Smooth muscle cell (in vitro differentiated cells): Measurements from ENCODE around the gene MROH9. TPM values are rescaled to one million over a fixed set of nuclear protein-coding genes. Genes with fewer than 3 reads are reported as not detected.

ENCODE experiments used
- DNase-seq: peaks from one replicate; lab custom pipeline; 2025; ENCODE audit not compliant: unreplicated experiment; lab: John Stamatoyannopoulos, UW
- H2AFZ ChIP-seq: fragments of 200-600 bp; sonication (generic); 2 replicates; pipeline ENCODE4 v1.6.0; 2016; ENCODE audit warnings: antibody characterized with exemption, low read depth, mild to moderate bottlenecking
- H3F3A ChIP-seq: fragments of 200-600 bp; sonication (generic); 2 replicates; pipeline ENCODE4 v1.6.0; 2017; ENCODE audit warnings: antibody characterized with exemption, low read depth
- H3K27ac ChIP-seq: fragments of 200-600 bp; sonication (generic); 2 replicates; pipeline ENCODE4 v1.5.1; 2016; ENCODE audit warnings: low read depth, mild to moderate bottlenecking
- H3K27me3 ChIP-seq: fragments of 200-600 bp; sonication (generic); 2 replicates; pipeline ENCODE4 v1.6.1; 2016; ENCODE audit warnings: low read depth, mild to moderate bottlenecking
- H3K36me3 ChIP-seq: fragments of 200-600 bp; sonication (generic); 2 replicates; pipeline ENCODE4 v1.5.1; 2016; ENCODE audit warnings: low read depth
- H3K4me1 ChIP-seq: fragments of 200-600 bp; sonication (generic); 2 replicates; pipeline ENCODE4 v1.5.1; 2016; ENCODE audit warnings: low read depth
- H3K4me2 ChIP-seq: fragments of 200-600 bp; sonication (generic); 2 replicates; pipeline ENCODE4 v1.6.0; 2016; ENCODE audit warnings: mild to moderate bottlenecking
- H3K4me3 ChIP-seq: fragments of 200-600 bp; sonication (generic); 2 replicates; pipeline ENCODE4 v1.5.1; 2016; ENCODE audit warnings: mild to moderate bottlenecking
- H3K79me2 ChIP-seq: fragments of 200-600 bp; sonication (generic); 2 replicates; pipeline ENCODE4 v1.6.0; 2016; ENCODE audit warnings: low read depth, mild to moderate bottlenecking
- H3K9ac ChIP-seq: fragments of 200-600 bp; sonication (generic); 2 replicates; pipeline ENCODE4 v1.6.0; 2016; ENCODE audit warnings: low read depth
- H3K9me3 ChIP-seq: fragments of 200-600 bp; sonication (generic); replicated peaks from 2 replicates; pipeline ENCODE4 v1.5.1; 2016; ENCODE audit warnings: low read depth
- H4K20me1 ChIP-seq: fragments of 200-600 bp; sonication (generic); 2 replicates; pipeline ENCODE4 v1.6.0; 2016; ENCODE audit warnings: low read depth
- WGBS: methylation state at CpG from one replicate; pipeline ENCODE4 v1.1.7; 2016; ENCODE audit warnings: low lambda C conversion rate; 5-methylcytosine and 5-hydroxymethylcytosine counted together
- polyA plus RNA-seq: library from polyadenylated mRNA; unstranded; fragments of >200 nt; fragmentation: Nextera tagmentation; extraction: Ambion mirVana; gene quantifications from 2 replicates; pipeline ENCODE4 v1.2.1, GENCODE V29; 2016
- total RNA-seq: library from RNA; depleted of rRNA; stranded (reverse); fragments of >200 nt; gene quantifications from 2 replicates; pipeline ENCODE4 v1.2.3, GENCODE V29; 2014
- TF ChIP-seq, protein P1 (sequence below): fragments of 200-600 bp; sonication (generic); IDR thresholded peaks from 2 replicates; pipeline ENCODE4 v1.5.1; 2017; ENCODE audit warnings: borderline replicate concordance, mild to moderate bottlenecking, antibody characterized with exemption; ENCODE audit not compliant: insufficient read depth, poor library complexity, severe bottlenecking

The MROH9 gene
- total and polyA plus RNA-seq, 2 experiments from 2014 or later, result not detected

DNA sequence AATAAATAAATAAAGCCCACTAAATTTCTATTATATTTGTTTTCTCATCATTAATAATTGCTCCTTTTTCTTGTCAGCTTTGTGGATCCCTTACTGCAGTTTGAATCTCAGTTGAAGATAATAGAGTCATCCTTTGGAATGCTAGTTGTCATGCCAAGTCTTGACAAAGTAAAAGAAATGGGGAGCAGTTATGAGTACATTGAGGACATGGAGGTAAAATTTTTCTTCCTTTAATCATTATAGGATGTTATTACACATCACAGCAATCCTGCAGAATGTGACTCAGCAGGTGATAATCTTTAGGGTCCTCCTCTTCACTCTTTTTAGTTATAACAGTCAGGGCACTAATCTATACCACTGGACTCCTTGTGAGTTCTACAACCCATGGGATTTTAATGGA, 24.1 kb downstream of the MROH9 start:
- DNase-seq, result no peak

DNA sequence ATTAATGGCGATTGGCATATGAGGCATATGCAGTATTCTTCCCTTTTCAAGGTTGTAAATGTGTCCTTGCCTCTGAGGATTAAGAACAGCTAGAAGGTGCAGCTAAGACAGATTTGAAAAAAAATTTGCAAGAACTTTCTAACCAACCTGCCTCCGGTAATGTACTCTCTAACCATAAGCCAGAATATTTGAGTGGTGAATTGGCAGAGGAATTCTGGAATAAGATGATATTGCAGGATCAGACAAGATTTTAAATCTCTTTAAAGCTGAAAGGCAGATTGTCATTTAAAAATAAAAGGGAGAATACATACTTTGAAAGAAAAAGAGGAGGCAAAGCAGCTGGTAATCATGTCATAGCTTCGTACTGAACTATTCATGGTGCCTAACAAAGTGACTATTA, 29.2 kb downstream of the MROH9 start:
- H3K79me2 ChIP-seq, result no peaks in the 10 kb centered on the region
- TF ChIP-seq, protein P1, sequence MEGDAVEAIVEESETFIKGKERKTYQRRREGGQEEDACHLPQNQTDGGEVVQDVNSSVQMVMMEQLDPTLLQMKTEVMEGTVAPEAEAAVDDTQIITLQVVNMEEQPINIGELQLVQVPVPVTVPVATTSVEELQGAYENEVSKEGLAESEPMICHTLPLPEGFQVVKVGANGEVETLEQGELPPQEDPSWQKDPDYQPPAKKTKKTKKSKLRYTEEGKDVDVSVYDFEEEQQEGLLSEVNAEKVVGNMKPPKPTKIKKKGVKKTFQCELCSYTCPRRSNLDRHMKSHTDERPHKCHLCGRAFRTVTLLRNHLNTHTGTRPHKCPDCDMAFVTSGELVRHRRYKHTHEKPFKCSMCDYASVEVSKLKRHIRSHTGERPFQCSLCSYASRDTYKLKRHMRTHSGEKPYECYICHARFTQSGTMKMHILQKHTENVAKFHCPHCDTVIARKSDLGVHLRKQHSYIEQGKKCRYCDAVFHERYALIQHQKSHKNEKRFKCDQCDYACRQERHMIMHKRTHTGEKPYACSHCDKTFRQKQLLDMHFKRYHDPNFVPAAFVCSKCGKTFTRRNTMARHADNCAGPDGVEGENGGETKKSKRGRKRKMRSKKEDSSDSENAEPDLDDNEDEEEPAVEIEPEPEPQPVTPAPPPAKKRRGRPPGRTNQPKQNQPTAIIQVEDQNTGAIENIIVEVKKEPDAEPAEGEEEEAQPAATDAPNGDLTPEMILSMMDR, result no peak
- no peaks in the 10 kb centered on the region for H3K9me3 ChIP-seq
- H3K27me3 ChIP-seq, result peaks cover 5% of the 10 kb centered on the region
- no peak overlapping the region for H3K4me2 ChIP-seq
- H3K36me3 ChIP-seq, result no peaks in the 10 kb centered on the region
- H3K27ac ChIP-seq, result no peak overlapping the region
- H3K9ac ChIP-seq, result no peak overlapping the region
- DNase-seq, result no peak
- 92% methylated on average over 3 of the region's 3 CpGs for WGBS
- no peaks in the 10 kb centered on the region for H3K4me1 ChIP-seq
- H4K20me1 ChIP-seq, result no peaks in the 10 kb centered on the region
- H2AFZ ChIP-seq, result no peak overlapping the region
- no peaks in the 10 kb centered on the region for H3F3A ChIP-seq
- no peak overlapping the region for H3K4me3 ChIP-seq

More for the DNA sequence above, 24.1 kb downstream of the MROH9 start:
- H2AFZ ChIP-seq, result no peak overlapping the region
- no peak overlapping the region for H3K27ac ChIP-seq
- no peaks in the 10 kb centered on the region for H3K4me1 ChIP-seq
- TF ChIP-seq, protein P1, result no peak
- H3K4me2 ChIP-seq, result no peak overlapping the region
- H3K36me3 ChIP-seq, result no peaks in the 10 kb centered on the region
- H3K9ac ChIP-seq, result no peak overlapping the region
- H3K9me3 ChIP-seq, result no peaks in the 10 kb centered on the region
- H3F3A ChIP-seq, result no peaks in the 10 kb centered on the region
- H3K4me3 ChIP-seq, result no peak overlapping the region
- no peaks in the 10 kb centered on the region for H3K27me3 ChIP-seq
- no peaks in the 10 kb centered on the region for H3K79me2 ChIP-seq
- H4K20me1 ChIP-seq, result no peaks in the 10 kb centered on the region

DNA sequence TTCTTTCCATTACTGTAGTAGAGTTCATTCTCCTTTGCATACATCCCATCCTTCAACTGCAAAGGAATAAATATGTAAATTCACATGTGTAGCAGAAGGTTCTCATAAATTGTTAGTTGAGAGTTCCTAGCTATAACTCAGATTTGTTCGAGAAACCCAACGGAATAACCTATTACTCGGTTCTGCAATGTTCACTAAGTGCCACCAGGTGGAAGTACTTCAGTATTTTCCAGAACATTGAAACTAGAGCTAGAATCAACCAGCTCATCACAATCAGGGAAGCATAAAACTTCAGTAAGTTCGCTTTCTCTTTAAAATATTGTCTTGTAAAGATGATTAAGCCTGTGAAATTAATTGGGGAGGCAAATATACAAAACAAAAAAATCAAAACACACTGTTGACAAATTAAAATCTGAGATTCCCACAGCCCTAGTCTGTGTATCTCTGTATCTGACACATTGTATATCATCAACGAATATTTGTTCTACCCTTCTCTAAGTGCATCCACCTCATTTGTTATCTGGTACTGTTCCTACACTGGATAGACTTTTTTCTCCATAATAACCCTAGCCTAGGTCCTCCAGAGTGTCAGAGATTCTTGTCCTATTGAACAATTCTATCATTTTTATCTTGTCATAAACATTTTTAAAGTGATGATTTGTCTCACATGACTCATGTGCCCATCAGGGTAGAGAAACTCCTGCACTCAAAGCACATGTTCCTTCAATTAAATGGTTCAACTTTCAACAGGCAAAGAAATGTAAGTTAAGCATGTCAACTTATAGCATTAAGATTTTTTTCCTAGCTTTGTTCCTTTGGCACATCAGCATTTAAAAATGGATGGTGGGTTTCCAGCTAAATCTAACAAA, 31.9 kb downstream of the MROH9 start:
- Histone ChIP-seq H3K79me2 (no peaks in the 10 kb centered on the region), H2AFZ (no peak overlapping the region), H3K4me3 (no peak overlapping the region), H3K9ac (no peak overlapping the region), H3K4me1 (no peaks in the 10 kb centered on the region), H4K20me1 (no peaks in the 10 kb centered on the region), H3K27me3 (peaks cover 5% of the 10 kb centered on the region), H3K27ac (no peak overlapping the region), H3K4me2 (peak overlapping the region; percentile 12), H3K9me3 (no peaks in the 10 kb centered on the region), H3K36me3 (no peaks in the 10 kb centered on the region), H3F3A (no peaks in the 10 kb centered on the region)
- WGBS, result 26% methylated on average over 5 of the region's 5 CpGs
- no peak for DNase-seq
- TF ChIP-seq, protein P1, result peak; percentile 68

DNA sequence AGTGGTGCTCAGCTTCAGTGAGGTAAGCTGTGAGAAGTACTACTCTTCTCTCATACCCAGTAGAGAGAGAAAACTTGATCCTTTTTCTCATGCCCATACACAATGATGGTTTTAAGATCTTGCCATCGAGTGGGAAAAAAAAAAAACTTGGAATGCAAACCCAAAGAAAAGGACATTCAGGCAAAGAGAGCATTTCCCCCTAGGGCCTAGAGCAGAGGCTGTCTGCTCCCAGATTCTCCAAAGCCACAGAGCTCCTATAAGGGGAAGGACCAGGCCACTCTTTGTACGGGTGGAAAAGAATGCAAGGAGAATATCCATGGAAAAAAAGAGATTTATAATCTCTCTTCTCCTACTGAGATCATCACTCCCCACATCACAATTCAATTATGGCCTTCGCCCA, 34.9 kb downstream of the MROH9 start:
- Histone ChIP-seq H3K36me3 (no peaks in the 10 kb centered on the region), H3K4me2 (no peak overlapping the region), H3F3A (no peaks in the 10 kb centered on the region), H3K9me3 (no peaks in the 10 kb centered on the region), H3K79me2 (no peaks in the 10 kb centered on the region), H3K27me3 (peaks cover 5% of the 10 kb centered on the region), H3K9ac (no peak overlapping the region), H3K4me3 (no peak overlapping the region), H4K20me1 (no peaks in the 10 kb centered on the region), H3K27ac (no peak overlapping the region), H2AFZ (no peak overlapping the region), H3K4me1 (no peaks in the 10 kb centered on the region)
- WGBS, result 55% methylated on average over 3 of the region's 3 CpGs
- no peak for DNase-seq
- TF ChIP-seq, protein P1, result no peak
